Fibroblast of the aortic adventitia (primary cell): ENCODE data around the gene ZNF805. TPM values are rescaled to one million over a fixed set of nuclear protein-coding genes. Genes with fewer than 3 reads are reported as not detected.
"Not testable (repeated sequence)": the region's sequence is repeated elsewhere in the genome, so short reads cannot be mapped to it uniquely, and the experiment has no call there.

Experiments used
- DNase-seq: peaks from one replicate; pipeline ENCODE4 v3.0.0-alpha.2; 2010; ENCODE audit warnings: low read depth
- H3K4me3 ChIP-seq: 2 replicates; pipeline ENCODE4 v1.5.1; 2011; ENCODE audit warnings: low read depth, mild to moderate bottlenecking, control low read depth, low read length, moderate library complexity
- total RNA-seq: library from RNA; depleted of rRNA; stranded (reverse); fragments of >200 nt; gene quantifications from 2 replicates; pipeline ENCODE4 v1.2.3, GENCODE V29; 2012; ENCODE audit warnings: low replicate concordance
- TF ChIP-seq, protein P1 (sequence below): IDR thresholded peaks from 2 replicates; pipeline ENCODE4 v1.5.1; 2011; ENCODE audit warnings: mild to moderate bottlenecking, low read length, control low read depth, inconsistent platforms; ENCODE audit not compliant: insufficient read depth

ZNF805 gene
- total RNA-seq, 1 donor: 23.2 TPM

DNA sequence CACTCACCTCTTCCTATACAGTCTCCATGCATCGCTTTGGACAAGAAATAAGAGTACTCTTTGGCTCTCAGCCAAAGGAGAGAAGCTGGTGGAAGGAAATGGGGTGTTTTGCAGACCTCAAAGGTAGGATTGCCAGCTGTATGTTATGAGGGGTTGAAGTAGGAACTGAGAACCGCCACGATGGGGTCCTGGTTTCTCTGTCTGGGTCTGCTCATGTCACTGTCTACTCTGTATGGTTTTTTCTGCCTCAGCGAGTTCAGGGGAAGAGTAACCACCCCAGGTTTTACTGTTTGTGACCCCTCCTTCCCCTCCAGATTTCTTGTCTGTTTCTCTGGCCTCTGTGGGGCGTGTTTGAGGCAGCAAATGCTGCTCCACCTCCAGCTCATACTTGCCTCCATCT, 4.1 kb downstream of the ZNF805 start:
- DNase-seq: no peak
- H3K4me3 ChIP-seq: no peak overlapping the region
- TF ChIP-seq, protein P1, sequence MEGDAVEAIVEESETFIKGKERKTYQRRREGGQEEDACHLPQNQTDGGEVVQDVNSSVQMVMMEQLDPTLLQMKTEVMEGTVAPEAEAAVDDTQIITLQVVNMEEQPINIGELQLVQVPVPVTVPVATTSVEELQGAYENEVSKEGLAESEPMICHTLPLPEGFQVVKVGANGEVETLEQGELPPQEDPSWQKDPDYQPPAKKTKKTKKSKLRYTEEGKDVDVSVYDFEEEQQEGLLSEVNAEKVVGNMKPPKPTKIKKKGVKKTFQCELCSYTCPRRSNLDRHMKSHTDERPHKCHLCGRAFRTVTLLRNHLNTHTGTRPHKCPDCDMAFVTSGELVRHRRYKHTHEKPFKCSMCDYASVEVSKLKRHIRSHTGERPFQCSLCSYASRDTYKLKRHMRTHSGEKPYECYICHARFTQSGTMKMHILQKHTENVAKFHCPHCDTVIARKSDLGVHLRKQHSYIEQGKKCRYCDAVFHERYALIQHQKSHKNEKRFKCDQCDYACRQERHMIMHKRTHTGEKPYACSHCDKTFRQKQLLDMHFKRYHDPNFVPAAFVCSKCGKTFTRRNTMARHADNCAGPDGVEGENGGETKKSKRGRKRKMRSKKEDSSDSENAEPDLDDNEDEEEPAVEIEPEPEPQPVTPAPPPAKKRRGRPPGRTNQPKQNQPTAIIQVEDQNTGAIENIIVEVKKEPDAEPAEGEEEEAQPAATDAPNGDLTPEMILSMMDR: no peak

DNA sequence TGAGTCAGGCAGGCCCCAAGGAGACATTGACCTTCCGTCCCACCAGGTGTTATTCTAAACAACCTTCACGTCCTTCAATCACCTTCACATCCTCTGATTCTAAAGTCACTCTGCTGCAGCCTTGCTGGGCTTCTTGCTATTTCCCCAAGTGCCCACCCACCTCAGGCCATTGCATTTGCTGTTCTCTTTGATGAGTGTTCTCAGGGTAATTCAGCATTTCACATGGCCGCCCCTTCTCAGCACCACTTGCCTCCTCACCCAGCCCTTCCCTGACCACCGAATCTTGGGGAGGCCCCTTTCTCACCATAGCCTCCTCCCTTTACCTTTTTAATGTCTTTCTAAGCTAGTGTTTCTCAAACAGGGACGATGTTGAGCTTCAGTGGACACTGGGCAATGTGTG, 4.6 kb downstream of the ZNF805 start:
- DNase-seq: no peak
- H3K4me3 ChIP-seq: no peak overlapping the region
- TF ChIP-seq, protein P1: no peak

DNA sequence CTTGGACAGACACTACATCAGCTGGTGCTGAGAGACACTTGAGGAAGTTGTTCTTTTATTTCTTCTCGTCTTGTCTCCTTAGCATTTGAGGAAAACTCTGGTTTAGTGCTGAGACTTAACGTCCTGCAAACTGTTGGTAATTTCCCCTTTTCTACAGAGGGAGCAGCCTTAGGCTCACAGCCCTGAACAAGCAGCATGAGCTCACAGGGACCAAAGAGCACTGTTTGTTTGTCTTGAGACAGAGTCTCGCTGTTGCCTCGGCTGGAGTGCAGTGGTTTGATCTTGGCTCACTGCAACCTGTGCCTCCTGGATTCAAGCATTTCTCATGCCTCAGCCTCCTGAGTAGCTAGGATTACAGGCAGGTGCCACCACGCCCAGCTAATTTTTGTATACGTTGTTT, 5.5 kb downstream of the ZNF805 start:
- TF ChIP-seq, protein P1: no peak
- no peak overlapping the region for H3K4me3 ChIP-seq
- DNase-seq: no peak

DNA sequence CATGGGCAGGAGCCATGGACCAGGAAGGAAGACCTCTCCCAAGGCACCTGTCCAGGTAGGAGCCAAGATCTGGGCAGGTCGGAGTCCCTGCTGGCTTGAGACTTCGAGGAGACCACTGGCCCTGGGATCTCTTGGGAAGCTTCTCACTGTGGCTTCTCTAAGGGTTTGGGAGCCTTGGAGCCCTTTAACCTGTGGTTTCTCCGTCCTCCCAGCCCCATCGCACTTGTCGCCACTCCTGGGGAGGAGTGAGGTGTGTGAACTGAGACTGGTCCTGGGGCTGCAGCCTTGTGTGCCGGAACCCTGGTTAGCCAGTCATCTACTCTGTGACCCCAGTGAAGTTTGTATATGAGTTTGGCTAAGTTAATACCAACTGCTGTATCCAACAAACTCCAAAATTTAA, 8.2 kb downstream of the ZNF805 start:
- TF ChIP-seq, protein P1: no peak
- no peak for DNase-seq
- no peak overlapping the region for H3K4me3 ChIP-seq

DNA sequence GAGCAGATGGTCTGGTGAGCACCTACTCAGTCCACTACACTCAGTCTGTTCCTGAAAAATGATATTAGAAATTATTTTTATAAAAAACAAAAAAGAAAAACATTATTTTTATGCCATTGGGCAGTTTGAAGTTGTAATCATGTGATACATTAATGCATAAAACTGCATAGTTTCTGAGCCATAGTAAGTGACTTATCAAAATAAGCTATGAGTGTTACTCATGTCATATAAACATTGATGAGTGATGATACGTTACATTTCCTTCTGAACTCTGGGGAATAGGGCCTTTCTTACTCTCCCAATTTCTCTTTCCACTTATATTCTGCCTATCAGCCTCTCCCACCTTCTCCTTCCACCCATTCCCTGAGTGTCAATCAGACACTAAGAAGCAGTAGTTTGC, 8.9 kb downstream of the ZNF805 start:
- DNase-seq: no peak
- no peak overlapping the region for H3K4me3 ChIP-seq
- TF ChIP-seq, protein P1: no peak

DNA sequence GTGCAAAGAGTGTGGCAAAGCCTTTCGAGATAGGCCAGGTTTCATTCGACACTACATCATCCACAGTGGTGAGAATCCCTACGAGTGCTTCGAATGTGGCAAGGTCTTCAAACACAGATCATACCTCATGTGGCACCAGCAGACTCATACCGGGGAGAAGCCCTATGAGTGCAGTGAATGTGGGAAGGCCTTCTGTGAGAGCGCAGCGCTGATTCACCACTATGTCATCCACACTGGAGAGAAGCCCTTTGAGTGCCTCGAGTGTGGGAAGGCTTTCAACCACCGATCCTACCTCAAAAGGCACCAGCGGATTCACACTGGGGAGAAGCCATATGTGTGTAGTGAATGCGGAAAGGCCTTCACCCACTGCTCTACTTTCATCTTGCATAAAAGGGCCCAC, 13.3 kb downstream of the ZNF805 start:
- H3K4me3 ChIP-seq, DNase-seq: not testable (repeated sequence)

DNA sequence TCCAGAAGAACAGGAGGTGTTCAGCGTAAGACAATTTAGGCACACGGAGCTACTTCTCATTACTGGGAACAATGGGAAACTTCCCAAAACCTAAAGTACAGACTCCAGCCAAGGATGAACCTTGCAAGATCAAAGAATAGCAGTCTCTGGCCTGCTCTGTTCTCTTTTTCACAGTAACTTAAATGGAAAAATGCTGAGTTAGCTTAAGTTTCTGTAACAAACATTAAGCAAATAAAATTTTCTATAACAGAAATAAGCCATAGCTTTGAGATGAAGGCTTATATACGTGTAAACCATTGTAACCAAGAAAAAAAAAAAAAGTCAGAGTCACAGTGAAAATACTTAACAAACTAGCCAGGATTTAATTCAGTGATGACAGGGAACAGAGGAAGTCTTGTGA, 21.6 kb downstream of the ZNF805 start:
- TF ChIP-seq, protein P1: no peak
- DNase-seq: no peak
- H3K4me3 ChIP-seq: no peak overlapping the region

DNA sequence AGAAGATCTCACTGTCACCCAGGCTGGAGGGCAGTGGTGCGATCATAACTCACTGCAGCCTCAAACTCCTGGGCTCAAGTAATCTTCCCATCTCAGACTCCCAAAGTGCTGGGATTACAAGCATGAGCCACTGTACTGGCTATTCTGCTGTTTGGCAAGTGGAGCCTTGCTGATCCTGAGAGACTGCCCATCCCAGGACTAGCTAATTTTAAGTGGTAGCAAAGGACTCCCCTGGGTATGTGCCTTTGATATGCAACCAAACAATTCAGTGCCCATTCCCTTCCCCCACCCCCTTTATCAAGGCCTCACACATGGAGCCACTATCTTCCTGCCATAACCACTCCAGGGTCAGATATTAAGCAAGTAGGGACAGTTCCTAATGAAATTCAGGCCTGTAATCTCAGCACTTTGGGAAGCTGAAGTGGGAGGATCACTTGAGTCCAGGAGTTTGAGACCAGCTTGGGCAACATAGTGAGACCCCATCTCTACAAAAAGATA, 22.9 kb downstream of the ZNF805 start:
- DNase-seq: no peak
- TF ChIP-seq, protein P1: no peak

More for the DNA sequence above, 22.9 kb downstream of the ZNF805 start:
- no peak overlapping the region for H3K4me3 ChIP-seq
